Left renal cortex interstitium (tissue), 4 donors: Measurements from ENCODE around the gene EML6. TPM values are rescaled to one million over a fixed set of nuclear protein-coding genes. Genes with fewer than 3 reads are reported as not detected.

Experiments
- DNase-seq, 4 donors: peaks; one replicate each; pipeline ENCODE4 v3.0.0-alpha.2; 2013; ENCODE audit warnings: low read depth in 4 of 4, low spot score in 2 of 4, missing footprints in 1 of 4
- polyA plus RNA-seq, 4 donors: library from polyadenylated mRNA; unstranded; fragments of 120-200 nt; gene quantifications; one replicate each; pipeline ENCODE4 v1.2.1, GENCODE V29; 2013; ENCODE audit not compliant: insufficient read length in 4 of 4

The EML6 gene
- polyA plus RNA-seq, 4 donors, result 10.2 to 16.5 (median 14.0) TPM

DNA sequence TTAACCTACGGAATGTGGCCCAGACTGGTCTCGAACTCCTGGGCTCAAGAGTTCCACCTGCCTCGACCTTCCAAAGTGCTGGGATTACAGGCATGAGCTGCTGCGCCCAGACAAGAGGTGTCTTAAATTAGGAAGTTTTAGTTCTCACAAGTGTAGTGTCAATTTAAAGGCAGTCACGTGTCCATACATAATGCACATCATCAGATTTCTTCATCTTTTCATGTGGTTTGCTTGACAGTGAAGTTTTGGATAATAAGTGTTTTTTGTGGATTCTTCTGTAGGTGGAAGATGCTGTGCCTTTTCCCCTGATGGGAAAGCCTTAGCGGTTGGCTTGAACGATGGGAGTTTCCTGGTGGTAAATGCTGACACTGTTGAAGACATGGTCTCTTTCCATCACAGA lies 179.3 kb downstream of the EML6 start:
- no peak for DNase-seq

DNA sequence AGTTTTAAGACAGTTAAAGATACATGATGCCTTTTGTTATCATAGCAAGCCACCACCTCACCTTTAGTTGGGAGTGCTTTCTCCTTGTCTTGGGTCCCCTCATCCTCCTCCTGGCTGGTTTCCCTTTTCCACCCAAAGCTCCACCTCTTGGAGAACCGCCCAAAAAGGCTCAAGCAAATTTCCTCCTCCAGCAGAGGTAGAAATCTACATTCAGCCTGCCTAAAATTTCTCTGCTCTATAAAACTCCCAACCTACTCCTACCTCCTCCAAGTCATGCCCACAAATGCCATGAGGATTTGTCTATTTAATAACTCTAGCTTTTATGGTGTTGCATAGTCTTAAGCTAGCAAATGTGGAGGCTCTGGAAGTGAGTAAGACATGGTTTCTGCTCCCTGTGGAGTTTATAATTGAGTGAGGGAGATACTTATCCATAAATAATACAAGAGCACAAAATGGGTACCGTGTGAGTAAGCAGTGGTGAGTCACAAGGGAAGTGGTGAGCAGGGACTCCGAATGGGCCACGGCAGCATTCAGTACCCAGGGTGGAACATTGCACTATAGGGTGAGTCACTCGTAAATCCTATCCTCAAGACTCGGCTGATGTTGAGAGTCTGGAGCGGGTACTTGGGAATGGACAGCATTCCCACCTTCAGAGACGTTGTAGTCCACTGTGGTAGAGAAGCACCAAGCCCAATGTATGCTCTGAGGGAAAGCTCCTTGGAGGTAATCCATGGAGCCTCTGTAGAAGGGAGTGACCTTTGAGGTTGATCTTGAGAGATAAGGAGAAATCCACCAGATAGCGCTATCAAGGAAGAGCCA lies 180.5 kb downstream of the EML6 start:
- DNase-seq, result no peak

DNA sequence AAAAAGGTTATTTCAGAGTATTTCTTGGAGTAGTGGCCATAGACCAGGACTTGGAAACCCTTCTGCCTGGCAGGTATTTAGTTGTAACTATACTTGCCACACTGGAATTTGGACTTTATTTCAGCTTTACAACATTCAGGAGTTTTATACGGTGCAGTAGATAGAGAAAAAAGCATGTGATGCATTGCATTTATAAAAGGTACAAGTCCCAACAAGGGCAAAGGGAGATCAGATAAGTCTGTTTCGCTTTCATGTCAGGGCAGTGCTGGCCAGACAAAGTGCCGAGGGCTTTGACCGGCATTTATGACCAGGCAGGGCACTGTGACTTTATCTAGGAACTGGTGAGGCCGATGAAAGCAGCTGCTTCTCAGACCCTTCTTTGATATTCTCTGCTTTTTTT lies 181.4 kb downstream of the EML6 start:
- DNase-seq, result no peak

DNA sequence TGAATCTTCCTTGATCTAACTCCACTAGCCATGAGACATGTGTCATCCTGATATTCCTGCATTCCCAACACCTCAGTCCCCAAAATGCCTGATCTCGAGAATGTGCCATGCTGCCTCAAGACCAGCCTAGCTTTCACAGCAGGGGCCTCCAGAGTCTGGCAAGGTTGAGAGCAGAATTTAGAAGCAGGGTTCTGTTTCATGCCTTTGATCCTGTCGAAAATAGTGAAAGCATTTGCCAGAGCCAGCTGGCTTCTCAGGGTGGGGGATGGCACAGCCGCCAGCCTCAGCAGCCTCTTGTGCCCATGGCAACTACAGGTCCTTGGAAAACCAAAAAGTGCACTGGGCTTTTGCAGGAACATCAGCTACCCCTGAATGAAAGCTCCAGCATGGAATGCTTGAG lies 183.3 kb downstream of the EML6 start:
- DNase-seq, result no peak

DNA sequence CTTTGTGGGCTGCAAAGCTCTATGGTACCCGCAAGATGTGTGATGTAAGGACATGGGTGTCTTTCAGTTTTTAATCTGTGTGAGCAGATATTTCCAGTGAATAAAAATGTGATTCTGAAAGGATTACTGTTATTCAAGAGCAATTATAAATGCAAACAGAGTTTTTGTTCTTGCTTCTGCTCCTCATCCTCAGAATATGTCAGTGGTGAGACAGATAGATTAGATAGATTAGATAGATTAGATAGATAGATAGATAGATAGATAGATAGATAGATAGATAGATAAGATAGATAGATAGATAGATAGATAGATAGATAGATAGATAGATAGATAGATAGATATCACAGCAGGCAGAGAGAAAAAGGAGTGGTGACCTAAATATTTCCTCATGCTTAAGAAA lies 184.2 kb downstream of the EML6 start:
- no peak for DNase-seq

DNA sequence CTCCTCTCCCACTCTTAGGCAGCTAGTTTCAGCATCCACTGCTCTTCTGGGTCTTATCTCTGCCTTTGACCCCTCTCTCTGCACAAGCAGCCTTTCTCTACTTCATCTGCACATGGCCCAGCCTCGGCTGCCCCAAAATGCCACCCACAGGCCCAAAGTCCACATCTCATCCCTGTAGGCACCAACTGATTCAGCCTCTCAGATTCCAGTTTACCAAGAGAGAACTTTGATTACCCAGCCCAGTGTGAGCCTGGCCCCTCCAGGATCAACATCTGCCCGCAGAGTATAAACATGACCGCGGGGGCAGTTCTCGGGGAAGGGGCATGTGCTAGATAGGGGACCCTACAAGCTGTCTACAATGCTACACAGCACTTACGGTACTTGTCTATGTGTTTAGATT lies 185.1 kb downstream of the EML6 start:
- no peak for DNase-seq

DNA sequence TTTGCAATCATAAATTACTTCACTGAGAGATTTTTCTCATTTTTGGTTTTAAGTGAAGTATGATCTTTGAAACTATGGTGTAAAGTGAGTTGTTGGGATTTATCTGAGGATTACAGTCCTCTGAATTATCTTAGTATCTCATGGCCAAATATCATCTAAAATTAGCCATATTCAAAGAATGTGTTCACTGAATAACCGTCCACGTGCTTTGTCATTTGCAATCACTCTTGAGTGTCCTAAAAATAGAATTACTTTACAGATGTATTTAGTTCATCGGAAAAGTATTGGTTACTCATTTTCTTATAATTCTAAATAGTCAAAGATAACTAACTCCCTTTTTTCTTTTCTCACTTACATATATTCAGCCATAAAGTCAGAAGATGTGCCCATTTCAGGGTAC lies 185.5 kb downstream of the EML6 start:
- DNase-seq, result no peak

DNA sequence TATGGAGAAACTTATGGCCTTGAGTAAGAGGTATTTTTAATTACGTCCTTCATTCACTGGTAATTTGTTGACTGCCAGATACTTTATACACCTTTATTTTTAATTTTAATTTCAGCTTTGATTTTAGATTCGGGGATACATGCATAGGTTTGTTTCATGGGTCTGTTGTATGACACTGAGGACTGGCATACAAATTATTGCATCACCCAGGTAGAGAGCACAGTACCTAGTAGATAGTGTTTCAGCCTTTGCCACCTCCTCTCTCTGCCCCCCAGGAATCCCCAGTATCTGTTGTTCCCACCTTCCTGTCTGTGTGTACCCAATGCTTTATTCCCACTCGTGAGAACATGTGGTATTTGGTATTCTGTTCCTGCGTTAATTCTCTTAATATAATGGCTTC lies 188.8 kb downstream of the EML6 start:
- DNase-seq, result no peak

DNA sequence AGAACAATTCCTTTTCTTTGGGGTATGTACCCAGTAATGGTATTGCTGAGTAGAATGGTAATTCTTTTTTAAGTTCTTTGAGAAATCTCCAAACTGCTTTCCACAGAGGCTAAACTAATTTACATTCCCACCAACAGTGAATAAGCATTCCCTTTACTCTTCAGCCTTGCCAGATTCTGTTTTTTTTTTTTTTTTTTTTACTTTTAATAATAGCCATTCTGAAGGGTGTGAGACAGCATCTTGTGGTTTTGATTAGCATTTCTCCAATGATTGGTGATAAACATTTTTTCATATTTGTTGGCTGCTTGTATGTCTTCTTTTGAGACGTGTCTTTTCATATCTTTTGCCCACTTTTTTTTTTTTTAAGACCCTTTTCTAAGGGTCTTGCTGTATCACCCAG lies 189.4 kb downstream of the EML6 start:
- no peak for DNase-seq

DNA sequence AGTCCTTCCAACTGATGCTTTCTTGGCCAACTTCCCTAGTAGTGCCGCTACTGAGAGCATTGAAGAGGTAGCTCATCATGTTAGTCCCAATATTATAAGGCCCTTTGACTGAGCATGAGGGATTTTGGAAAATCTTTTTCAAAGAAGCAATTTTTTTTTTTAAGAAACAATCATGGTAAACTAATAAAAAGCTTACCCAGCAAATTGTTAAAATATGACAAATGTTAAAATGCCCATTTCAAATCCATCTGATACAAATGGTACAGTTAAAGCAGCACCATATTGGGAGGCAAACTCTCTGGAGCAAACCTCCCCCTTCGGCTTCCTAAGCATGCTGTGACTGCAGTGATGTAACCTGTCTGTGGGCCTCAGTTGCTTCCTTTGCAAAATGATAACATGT lies 191.2 kb downstream of the EML6 start:
- DNase-seq, result no peak

DNA sequence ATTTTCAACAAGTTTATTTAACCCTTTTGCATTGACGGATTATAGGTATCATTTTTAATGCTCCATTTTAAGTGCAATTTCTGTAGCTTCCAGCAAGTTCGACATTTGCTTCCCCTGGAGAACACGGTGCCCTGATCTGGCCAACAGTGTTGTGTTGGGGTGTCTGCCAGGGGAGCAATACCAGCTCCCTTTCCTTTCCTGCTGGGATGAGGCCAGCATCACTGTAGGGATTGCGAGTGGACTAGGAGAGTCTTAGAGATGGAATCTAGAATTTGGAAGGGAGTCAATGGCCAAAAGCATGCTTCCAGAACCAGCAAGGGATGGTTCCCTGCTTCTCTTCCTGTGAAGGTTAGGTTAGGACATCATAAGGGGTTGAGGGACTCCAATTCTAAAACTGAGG lies 191.6 kb downstream of the EML6 start:
- DNase-seq, result no peak

DNA sequence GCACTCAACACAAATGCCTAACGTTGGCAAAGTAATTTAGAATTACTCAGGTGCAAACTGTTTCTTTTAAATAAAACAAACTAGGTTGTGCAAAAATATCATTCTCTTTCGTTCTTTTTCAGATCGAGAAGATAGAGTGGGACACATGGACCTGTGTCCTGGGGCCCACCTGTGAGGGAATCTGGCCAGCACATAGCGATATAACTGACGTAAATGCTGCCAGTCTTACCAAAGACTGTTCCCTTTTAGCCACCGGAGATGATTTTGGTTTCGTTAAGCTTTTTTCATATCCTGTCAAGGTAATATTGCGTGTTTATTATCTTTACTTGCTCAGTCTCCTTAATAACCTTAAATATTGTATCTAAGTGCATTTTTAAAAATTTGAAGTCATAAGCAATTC lies 193.2 kb downstream of the EML6 start:
- DNase-seq, result no peak

DNA sequence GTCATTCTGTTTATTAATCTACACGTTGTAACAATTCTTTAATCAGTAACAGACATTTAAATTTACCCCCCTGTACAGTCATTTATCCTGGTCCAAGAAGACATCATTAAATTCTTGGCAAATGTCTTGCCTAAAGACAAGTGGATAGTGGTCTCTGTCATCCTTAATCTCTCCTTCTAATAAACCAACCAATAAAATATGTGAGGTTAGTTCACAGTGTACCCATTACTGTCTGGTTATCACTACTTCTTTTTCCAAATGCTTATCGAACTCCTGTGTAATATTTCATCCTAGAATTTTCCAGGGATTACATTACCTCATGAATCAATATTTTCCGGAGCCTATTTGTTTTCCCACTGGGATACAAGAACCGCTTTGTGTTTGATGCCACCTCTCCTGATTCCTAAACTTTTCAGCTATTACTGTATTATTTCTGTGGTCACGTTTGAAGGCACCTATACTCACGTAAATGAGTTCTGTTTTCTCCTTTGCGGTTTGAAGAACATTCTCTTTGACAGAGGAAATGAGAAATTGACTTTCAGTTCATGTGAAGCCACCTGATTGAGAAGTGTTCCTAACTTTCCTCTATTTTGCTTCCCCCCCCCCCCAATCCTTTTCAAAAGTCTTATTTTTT lies 195.3 kb downstream of the EML6 start:
- DNase-seq, result no peak

DNA sequence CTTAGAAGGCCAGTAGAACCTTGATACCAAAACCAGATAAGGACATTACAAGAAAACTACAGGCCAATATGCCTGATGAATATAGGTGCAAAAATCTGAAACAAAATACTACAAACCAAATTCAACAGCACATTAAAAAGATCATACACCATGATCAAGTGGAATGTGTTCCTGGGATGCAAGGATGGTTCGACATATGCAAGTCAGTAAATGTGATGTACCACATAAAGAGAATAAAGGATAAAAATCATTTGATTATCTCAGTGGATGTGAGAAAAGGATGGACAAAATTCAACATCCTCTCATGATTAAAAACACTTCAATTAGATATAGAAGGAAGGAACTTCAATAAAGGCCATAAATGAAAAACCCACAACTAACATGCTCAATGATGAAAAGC lies 197.2 kb downstream of the EML6 start:
- DNase-seq, result no peak

DNA sequence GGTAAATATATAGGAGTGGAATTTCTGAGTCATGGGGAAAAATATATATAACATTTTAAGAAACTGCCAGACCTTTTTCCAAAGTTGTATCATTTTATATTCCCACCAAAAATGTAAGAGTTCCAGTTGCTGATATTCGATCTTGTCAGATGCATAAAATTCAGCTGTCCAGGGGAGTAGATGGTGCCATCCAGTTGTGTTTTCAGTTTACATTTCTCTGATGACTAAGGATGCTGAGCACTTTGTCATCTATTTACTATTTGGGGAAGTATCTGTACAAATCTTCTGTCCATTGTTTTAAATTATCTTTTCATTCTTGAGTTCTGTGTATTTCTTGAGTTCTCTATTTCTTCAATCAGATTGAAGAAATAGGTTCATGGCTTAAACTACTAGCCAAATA lies 200.7 kb downstream of the EML6 start:
- no peak for DNase-seq

DNA sequence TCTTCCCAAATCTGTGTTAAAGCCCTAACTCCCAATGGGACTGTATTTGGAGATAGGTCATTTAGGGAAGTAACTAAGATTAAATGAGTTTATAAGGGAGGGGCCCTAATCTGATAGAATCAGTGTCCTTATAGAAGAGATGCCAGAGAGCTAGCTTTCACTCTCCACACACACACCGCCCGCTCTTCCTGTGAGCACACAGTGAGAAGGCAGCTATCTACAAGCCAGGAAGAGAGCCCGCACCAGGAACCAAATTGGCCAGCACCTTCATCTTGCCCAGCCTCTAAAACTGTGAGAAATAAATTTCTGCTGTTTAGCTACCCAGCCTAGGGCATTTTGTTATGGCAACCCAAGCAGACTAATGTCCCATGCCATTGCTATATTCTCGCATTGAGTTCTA lies 201.6 kb downstream of the EML6 start:
- DNase-seq, result no peak

DNA sequence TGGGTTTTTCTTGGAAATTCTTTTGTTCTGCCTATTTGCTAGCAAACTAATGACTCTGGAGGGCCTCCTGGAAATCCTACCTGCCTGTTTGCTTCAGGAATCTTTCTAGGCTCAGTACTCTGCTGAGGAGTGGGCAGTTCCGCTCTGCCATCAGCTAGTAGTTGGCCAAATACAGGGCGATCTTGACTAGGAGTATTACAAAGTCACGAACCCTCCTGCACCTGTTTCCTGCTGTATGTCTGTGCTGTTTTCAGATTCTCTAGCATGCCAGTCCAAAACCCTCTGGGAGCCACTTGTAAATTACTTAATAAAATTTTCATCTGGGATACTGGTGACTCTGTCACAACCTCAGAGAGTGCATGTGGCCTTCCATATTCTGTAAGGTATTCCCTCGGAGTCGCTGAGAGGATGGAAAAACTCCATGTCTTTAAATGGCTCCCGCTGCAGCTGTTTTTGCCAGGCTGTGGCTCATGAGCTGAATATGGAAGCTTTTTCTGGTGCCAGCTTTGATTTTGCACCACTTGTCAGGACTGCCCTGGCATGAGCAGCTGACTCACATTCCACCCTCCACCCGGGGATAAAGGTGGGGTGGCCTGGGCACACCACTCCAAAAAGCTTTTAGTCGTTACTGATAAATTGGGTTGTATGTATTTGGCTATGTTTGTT lies 203.8 kb downstream of the EML6 start:
- DNase-seq, result no peak

DNA sequence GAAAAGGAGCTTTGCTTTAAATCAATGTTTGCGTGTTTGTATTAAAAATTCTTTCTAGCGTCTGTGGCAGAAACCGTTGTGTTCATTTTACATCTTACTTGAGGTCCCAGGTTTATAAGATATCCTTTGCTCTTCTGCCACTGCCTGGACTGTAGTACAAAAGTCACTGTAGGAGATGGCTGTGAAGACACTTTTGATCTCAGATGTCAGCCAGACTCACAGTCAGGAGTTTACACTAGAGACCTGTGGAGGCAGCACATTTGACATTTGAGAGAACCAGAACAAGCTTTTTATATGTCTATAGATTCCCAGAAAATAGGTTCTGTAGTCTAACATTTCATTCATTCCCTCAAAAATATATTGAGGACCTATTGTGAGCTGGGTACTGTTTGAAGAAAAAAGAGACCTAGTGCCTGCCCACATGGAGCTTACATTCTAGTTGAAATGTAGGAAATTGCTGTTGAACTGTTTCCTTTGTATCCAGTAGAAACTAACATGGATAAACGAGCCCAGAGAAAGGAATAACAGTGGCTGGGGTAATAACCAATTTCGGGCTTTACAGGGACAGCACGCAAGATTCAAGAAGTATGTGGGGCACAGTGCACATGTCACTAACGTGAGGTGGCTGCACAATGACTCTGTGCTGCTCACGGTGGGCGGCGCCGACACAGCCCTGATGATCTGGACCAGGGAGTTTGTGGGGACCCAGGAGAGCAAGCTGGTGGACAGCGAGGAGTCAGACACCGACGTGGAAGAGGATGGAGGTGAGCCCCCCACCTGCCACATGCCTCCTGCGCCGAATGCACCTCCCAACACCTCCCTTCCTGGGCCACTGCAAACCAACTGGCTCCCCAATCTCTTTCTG lies 204.5 kb downstream of the EML6 start:
- no peak for DNase-seq

DNA sequence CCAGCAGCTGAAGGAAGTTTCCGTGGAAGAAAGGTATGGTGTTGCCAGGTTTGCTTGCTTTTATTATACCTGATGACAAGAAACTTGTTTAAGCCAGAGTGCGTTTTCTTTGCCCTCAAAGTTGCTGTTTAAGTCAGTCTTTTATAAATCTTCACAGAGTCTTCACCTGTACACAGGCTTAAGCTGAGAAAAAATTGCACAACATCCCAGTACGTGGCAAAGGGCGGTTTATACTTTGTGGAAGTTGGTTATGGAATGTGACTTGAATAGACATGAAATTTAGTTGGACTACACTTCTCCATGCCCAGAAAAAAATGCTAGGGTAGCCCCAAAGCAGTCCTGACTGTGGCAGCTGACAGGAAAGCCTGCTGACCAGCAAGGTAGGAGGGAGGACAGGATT lies 205.3 kb downstream of the EML6 start:
- no peak for DNase-seq

DNA sequence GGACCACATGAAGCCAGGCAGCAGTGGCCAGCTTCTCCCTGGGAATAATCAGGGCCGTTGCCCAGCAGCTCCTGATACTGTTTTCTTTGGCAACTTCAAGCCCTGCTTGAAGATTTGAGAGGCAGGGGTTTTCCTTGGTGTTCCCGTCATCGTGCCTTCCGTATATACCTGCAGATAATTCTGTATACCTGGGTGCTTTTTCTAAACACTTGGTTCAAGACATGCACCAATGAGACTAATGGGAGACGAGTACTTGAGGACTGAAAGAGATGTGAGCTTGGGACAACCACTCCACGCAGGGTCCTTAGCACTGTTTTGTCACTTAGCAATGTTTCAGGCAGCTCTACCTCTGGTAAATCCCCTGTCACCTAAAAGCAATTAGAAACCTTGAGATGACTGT lies 208.0 kb downstream of the EML6 start:
- DNase-seq, result no peak

DNA sequence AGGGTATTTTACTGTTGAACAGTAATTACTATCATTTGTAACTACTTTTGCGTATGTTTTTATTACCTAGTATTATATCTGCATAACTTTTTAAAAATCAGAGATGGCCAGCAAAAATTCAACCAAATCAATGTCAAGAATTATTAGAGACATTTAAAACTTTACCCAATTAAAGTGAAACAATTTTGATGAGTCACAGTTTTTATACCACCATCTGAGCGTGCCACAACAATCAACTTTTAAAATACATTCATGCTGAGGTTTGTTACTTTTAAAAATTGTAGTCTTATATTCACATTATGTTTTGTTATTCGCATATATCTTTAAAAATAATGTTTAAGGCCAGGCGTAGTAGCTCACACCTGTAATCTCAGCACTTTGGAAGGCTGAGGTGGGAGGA lies 211.9 kb downstream of the EML6 start:
- no peak for DNase-seq
